Mesothelial cell of epicardium (in vitro differentiated cells): Measurements from ENCODE around the gene ADI1. TPM values are rescaled to one million over a fixed set of nuclear protein-coding genes. Genes with fewer than 3 reads are reported as not detected.

ENCODE experiments used
- DNase-seq, 2 experiments: peaks; one replicate each; pipeline ENCODE4 v3.0.0; 2021; ENCODE audit warnings: low spot score in 2 of 2; ENCODE audit not compliant: unreplicated experiment in 2 of 2
- H3K27ac Mint-ChIP-seq: 2 replicates; pipeline ENCODE4 v1.8.0; 2021; ENCODE audit warnings: mixed read lengths
- H3K27me3 Mint-ChIP-seq: 2 replicates; pipeline ENCODE4 v1.8.0; 2021; ENCODE audit warnings: low read depth, mixed read lengths
- H3K36me3 Mint-ChIP-seq: 2 replicates; pipeline ENCODE4 v1.8.0; 2021; ENCODE audit warnings: mixed read lengths
- H3K4me1 Mint-ChIP-seq: 2 replicates; pipeline ENCODE4 v1.8.0; 2021; ENCODE audit warnings: mixed read lengths
- H3K4me3 Mint-ChIP-seq: 2 replicates; pipeline ENCODE4 v1.8.0; 2021; ENCODE audit warnings: mild to moderate bottlenecking, moderate library complexity, mixed read lengths
- H3K9me3 Mint-ChIP-seq: 2 replicates; pipeline ENCODE4 v1.8.0; 2021; ENCODE audit warnings: mixed read lengths
- CTCF ChIP-seq: fragments of 200-600 bp; sonication (generic); IDR thresholded peaks from one replicate; pipeline ENCODE4 v1.5.0; 2021; ENCODE audit warnings: antibody characterized with exemption; ENCODE audit not compliant: unreplicated experiment
- total RNA-seq: library from RNA; stranded (reverse); gene quantifications from 3 replicates; pipeline ENCODE4 v1.2.1, GENCODE V29; 2021

The ADI1 gene
- total RNA-seq, 1 donor from 2014 or later: 16.6 TPM

GRCh38 chr2:3482363-3482821 lies 36.9 kb downstream of the ADI1 start:
- no peak for DNase-seq
- Mint-ChIP-seq H3K36me3 (peaks cover 31% of the 10 kb centered on the region), H3K4me3 (no peak overlapping the region), H3K27ac (no peak overlapping the region), H3K9me3 (peaks cover 4% of the 10 kb centered on the region), H3K27me3 (no peaks in the 10 kb centered on the region), H3K4me1 (no peaks in the 10 kb centered on the region)
- TF ChIP-seq CTCF: no peak

GRCh38 chr2:3481736-3482362 lies 37.5 kb downstream of the ADI1 start:
- no peak for DNase-seq
- no peak for TF ChIP-seq CTCF
- H3K9me3 Mint-ChIP-seq: peaks cover 4% of the 10 kb centered on the region
- H3K4me1 Mint-ChIP-seq: no peaks in the 10 kb centered on the region
- H3K27ac Mint-ChIP-seq: no peak overlapping the region
- no peaks in the 10 kb centered on the region for H3K27me3 Mint-ChIP-seq
- H3K36me3 Mint-ChIP-seq: peaks cover 31% of the 10 kb centered on the region
- no peak overlapping the region for H3K4me3 Mint-ChIP-seq

GRCh38 chr2:3481011-3481400 lies 38.3 kb downstream of the ADI1 start:
- Mint-ChIP-seq H3K36me3 (peaks cover 33% of the 10 kb centered on the region), H3K27ac (no peak overlapping the region), H3K4me1 (no peaks in the 10 kb centered on the region), H3K9me3 (peaks cover 4% of the 10 kb centered on the region), H3K4me3 (no peak overlapping the region), H3K27me3 (no peaks in the 10 kb centered on the region)
- no peak for TF ChIP-seq CTCF
- no peak for DNase-seq

GRCh38 chr2:3480352-3481010 lies 38.9 kb downstream of the ADI1 start:
- H3K9me3 Mint-ChIP-seq: peaks cover 2% of the 10 kb centered on the region
- H3K36me3 Mint-ChIP-seq: peaks cover 28% of the 10 kb centered on the region
- H3K27ac Mint-ChIP-seq: no peak overlapping the region
- H3K27me3 Mint-ChIP-seq: no peaks in the 10 kb centered on the region
- DNase-seq: no peak
- no peak overlapping the region for H3K4me3 Mint-ChIP-seq
- no peak for TF ChIP-seq CTCF
- H3K4me1 Mint-ChIP-seq: no peaks in the 10 kb centered on the region

- no peaks in the 10 kb centered on the region for H3K9me3 Mint-ChIP-seq
- no peak overlapping the region for H3K27ac Mint-ChIP-seq
- DNase-seq: no peak
- no peaks in the 10 kb centered on the region for H3K27me3 Mint-ChIP-seq
- no peak for TF ChIP-seq CTCF
- H3K4me1 Mint-ChIP-seq: no peaks in the 10 kb centered on the region
- peaks cover 24% of the 10 kb centered on the region for H3K36me3 Mint-ChIP-seq
- no peak overlapping the region for H3K4me3 Mint-ChIP-seq
Observed at GRCh38 chr2:3479430-3480320, 39.7 kb downstream of the ADI1 start.
